GM12892 (cell line): Measurements from ENCODE around the gene CATSPERB.

ENCODE experiments used
- POLR2A ChIP-seq: IDR thresholded peaks from 2 replicates; pipeline ENCODE4 v1.6.1; 2011; ENCODE audit warnings: low read depth, low read length, control low read depth
- POLR2AphosphoS5 ChIP-seq: IDR thresholded peaks from 2 replicates; pipeline ENCODE4 v1.6.1; 2011; ENCODE audit warnings: low read depth, low read length, control low read depth
- TAF1 ChIP-seq: IDR thresholded peaks from 2 replicates; pipeline ENCODE4 v1.6.1; 2011; ENCODE audit warnings: low read depth, mild to moderate bottlenecking, control low read depth, low read length, borderline replicate concordance

DNA sequence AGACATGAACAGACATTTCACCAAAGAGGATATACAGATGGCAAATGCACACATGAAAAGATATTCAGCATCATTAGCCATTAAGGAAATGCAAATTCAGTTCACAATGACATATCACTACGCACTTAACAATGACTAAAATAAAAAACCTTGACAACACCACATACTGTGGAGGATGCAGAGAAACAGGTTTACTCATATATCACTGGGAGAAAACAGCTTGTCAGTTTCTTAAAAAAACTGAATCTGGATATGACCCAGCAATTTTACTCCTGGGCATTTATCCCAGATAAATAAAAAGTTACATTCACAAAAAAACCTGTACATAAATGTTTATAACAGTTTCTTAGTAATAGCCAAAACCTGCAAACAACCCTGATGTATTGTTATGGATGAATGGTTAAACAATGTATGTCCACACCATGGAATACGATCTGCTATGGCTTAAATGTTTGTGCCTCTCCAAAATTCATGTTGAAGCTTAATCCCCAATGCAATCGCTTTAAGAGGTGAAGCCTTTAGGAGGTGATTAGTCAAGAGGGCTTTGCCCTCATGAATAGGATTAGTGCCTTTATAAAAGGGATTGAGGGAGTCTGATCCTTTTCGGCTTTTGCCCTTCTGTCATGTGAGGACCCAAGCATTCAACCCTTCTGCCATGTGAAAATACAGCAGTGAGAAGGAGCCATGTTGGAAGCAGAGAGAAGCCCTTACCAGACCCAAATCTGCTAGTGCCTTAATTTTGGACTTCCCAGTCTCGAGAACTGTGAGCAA, 185.8 kb downstream of the CATSPERB start:
- TF ChIP-seq POLR2AphosphoS5 (no peak), TAF1 (no peak), POLR2A (no peak)
